ENCODE data around the gene DBR1. TPM values are rescaled to one million over a fixed set of nuclear protein-coding genes. Genes with fewer than 3 reads are reported as not detected.

Gene DBR1, protein sequence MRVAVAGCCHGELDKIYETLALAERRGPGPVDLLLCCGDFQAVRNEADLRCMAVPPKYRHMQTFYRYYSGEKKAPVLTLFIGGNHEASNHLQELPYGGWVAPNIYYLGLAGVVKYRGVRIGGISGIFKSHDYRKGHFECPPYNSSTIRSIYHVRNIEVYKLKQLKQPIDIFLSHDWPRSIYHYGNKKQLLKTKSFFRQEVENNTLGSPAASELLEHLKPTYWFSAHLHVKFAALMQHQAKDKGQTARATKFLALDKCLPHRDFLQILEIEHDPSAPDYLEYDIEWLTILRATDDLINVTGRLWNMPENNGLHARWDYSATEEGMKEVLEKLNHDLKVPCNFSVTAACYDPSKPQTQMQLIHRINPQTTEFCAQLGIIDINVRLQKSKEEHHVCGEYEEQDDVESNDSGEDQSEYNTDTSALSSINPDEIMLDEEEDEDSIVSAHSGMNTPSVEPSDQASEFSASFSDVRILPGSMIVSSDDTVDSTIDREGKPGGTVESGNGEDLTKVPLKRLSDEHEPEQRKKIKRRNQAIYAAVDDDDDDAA
- total RNA-seq: 25.7 and 31.0 TPM in 2 replicates

DNA sequence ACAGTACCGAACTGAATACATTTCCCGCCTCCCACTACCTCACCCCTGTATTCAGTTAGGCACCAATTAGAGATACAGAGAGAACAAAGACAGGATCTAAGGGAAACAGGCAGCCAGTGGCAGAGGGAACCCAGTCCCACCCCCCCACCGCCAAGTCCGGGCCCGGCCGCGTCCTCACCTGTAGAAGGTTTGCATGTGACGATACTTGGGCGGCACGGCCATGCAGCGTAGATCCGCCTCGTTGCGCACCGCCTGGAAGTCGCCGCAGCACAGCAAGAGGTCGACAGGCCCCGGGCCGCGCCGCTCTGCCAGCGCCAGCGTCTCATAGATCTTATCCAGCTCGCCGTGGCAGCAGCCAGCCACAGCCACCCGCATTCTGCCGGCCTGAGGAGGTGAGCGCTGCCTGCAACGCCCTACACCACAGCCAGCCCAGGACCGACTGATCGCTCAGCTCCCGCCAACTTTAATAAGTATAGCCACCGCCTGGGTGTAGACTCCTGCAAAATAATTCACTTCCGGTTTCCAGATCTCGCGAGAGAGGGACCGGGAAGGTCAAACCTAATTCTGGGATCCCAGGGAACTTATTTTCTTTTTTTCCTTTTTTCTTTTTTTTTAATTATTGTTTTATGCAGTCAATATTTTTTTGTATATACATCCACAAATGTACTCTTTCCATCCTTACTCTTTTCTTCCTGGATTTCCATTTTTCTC lies at the start of gene DBR1:
Gene DBR1 (minus strand): TSS at position 501 of the 711 bp plus-strand sequence. CDS start 126 bp downstream, at position 375.
- peak; percentile 68 for DNase-seq (ENCODE audit: low spot score)
- Mint-ChIP-seq H3K9me3 (no peaks in the 10 kb centered on the region), H3K4me1 (ENCODE audit: low read depth) (peaks cover 42% of the 10 kb centered on the region), H3K27ac (peak within 1 kb of the TSS; percentile 94), H3K4me3 (peak within 1 kb of the TSS; percentile 98), H3K36me3 (ENCODE audit: low read depth) (peaks cover 18% of the 10 kb centered on the region), H3K27me3 (ENCODE audit: insufficient read depth) (peaks cover 7% of the 10 kb centered on the region)
- intact Hi-C loops (cut with micrococcal nuclease): loop anchor here (1.0 to 5.0 kb wide), 6 partner anchors 13 to 1215 kb away; partner anchors contain the start of genes ARMC8, CEP70, COPB2 and MRPS22

DNA sequence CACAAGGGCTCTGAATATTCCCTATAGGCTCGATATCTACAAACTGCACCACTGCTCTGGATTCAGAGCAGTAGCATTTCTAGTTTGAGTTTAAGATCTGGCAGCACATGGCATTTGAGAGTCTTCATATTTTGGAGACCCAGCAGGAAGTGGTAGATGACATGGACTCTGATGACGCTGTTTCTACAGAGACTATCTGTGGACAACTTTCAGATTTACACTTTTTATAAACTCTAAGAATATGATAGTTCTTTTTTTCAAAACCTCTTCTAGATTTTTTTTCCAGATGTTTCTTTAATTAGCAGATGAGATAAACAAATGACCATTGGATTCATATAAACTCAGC lies 48.2 kb upstream of the DBR1 start:
- no peaks in the 10 kb centered on the region for H3K9me3 Mint-ChIP-seq
- H3K4me1 Mint-ChIP-seq (ENCODE audit: low read depth): peaks cover 25% of the 10 kb centered on the region
- peaks cover 36% of the 10 kb centered on the region for H3K36me3 Mint-ChIP-seq (ENCODE audit: low read depth)
- no peak overlapping the region for H3K4me3 Mint-ChIP-seq
- intact Hi-C loops (cut with micrococcal nuclease): no loop called here
- H3K27me3 Mint-ChIP-seq (ENCODE audit: insufficient read depth): no peaks in the 10 kb centered on the region
- DNase-seq (ENCODE audit: low spot score): no peak
- peak overlapping the region; percentile 18 for H3K27ac Mint-ChIP-seq

DNA sequence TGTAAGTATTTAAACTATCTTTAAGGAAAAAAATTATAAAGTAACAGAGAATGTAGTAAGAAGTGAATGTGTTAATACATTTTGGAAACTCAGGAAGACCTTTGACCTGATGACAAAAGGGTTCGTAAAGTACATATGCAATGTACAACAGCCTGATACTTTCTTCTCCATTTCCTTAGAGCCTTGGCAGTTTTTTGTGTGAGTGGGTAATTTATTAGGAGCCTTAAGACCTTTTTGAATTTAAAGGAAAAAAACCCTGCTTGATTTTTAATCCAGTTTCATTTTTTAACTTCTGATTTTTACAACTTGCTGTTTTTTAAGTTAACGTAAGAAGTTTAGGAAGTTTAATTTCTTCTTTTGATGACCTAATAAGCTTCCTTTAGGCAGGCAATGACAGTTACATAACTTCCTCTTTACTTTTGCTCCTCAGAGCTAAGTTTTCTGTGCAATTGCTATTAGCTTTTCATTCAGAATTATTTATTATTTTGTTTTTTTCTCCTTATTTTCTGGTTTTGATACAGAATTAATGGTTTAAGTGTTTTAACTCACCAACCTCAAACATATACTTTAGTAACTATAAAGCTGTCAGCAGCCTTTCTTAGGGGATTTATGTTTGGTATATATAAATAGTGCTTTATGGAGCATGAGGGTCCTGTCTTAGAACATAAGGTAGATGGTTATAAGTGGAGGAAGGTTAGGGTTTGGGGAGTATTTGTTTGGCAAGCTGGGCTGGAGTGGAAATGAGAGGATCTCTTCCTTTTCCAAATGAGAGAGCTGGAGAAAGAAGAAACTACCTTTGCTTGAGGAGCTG lies 47.6 kb upstream of the DBR1 start:
- H3K36me3 Mint-ChIP-seq (ENCODE audit: low read depth): peaks cover 33% of the 10 kb centered on the region
- no peak overlapping the region for H3K4me3 Mint-ChIP-seq
- peak overlapping the region; percentile 18 for H3K27ac Mint-ChIP-seq
- intact Hi-C loops (cut with micrococcal nuclease): no loop called here
- no peaks in the 10 kb centered on the region for H3K27me3 Mint-ChIP-seq (ENCODE audit: insufficient read depth)
- H3K4me1 Mint-ChIP-seq (ENCODE audit: low read depth): peaks cover 25% of the 10 kb centered on the region
- no peaks in the 10 kb centered on the region for H3K9me3 Mint-ChIP-seq
- no peak for DNase-seq (ENCODE audit: low spot score)

DNA sequence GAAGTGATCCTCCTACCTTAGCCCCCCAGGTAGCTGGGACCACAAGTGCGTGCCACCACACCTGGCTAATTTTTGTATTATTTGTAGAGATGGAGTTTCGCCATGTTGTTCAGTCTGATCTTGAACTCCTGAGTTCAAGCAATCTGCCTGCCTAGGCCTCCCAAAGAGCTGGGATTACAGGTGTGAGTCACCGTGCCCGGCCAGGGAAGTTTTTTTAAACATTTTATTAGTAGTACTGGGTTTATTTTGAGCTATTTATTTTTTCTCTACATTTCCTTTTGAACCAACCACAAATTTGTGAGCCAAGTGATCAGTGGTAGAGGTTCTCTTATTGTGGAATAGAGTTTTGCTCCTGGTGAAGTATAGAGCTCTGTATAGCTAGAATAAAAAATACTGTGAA lies 46.1 kb upstream of the DBR1 start:
- Mint-ChIP-seq H3K9me3 (no peaks in the 10 kb centered on the region), H3K4me3 (no peak overlapping the region), H3K27me3 (ENCODE audit: insufficient read depth) (no peaks in the 10 kb centered on the region), H3K27ac (no peak overlapping the region), H3K4me1 (ENCODE audit: low read depth) (peaks cover 25% of the 10 kb centered on the region), H3K36me3 (ENCODE audit: low read depth) (peaks cover 27% of the 10 kb centered on the region)
- DNase-seq (ENCODE audit: low spot score): no peak
- intact Hi-C loops (cut with micrococcal nuclease): no loop called here

DNA sequence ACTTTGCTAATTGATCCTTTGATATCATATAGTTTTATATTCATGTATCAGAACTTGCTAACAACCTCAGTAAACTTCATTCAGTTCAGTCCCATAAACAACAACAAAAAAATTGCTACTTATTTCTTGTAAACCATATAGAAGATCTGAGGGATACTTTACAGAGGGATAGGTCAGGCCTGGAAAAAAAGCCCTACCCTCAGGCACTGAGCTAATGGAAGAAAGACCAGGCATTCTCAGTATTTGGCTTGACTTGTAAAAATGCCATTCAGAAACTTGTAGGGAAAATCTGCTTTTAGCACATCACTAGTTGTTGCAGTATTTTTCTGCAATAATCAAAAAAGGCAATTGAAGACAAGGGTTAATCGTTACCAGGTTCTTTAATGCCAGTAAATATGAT lies 45.5 kb upstream of the DBR1 start:
- Mint-ChIP-seq H3K36me3 (ENCODE audit: low read depth) (peaks cover 22% of the 10 kb centered on the region), H3K27ac (no peak overlapping the region)
- intact Hi-C loops (cut with micrococcal nuclease): no loop called here

DNA sequence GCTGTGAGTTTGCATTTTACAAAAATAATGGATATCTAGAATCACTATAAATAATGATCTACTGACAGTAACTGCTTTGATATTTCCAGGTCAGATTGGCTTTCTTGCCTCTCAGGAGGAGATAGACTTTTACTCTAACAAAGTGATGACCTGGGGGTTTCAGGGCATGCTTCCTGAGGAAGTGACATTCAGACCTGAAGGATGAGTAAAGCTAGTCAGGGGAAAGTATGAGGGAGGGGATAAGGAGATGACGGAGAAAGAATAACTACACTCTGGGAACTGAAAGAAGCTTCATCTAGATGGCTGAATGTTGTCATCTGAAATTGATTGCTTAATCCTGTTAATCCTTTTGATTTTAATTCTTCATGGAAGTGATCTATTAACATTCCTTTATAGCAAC lies 44.5 kb upstream of the DBR1 start:
- peaks cover 25% of the 10 kb centered on the region for H3K4me1 Mint-ChIP-seq (ENCODE audit: low read depth)

More for the DNA sequence above, 45.5 kb upstream of the DBR1 start:
- H3K4me1 Mint-ChIP-seq (ENCODE audit: low read depth): peaks cover 25% of the 10 kb centered on the region
- no peak overlapping the region for H3K4me3 Mint-ChIP-seq
- no peaks in the 10 kb centered on the region for H3K27me3 Mint-ChIP-seq (ENCODE audit: insufficient read depth)
- DNase-seq (ENCODE audit: low spot score): no peak
- no peaks in the 10 kb centered on the region for H3K9me3 Mint-ChIP-seq

DNA sequence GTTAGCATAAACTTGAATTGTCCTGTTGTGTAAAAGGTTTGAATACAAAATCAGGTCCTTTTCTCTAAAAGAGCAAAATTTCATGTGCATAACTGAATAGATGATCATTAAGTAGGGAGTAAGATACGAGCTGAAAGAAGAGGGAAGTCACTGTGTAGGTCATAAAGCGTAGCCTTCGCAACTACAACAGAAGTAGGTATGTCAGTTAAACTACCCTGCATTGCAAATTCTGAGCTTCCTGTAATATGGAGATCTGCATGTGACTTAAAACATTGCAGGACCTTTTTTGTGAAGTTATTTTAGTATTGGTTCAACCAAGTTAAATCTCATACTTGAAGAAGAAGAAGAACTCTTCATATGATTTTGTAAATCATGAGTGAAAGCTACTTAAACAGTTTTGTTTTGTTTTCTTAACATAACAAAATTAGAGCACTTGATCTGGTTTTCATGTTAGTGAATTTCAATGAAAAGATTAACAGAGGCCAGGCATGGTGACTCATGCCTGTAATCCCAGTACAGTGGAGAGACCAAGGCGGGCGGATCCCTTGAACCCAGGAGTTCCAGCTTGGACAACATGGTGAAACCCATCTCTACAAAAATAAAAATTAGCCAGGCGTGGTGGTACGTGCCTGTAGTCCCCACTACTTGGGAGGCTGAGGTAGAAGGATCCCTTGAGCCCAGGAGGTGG lies 38.8 kb upstream of the DBR1 start:
- H3K4me3 Mint-ChIP-seq: no peak overlapping the region
- no peak overlapping the region for H3K27ac Mint-ChIP-seq
- intact Hi-C loops (cut with micrococcal nuclease): no loop called here
- peaks cover 20% of the 10 kb centered on the region for H3K36me3 Mint-ChIP-seq (ENCODE audit: low read depth)
- H3K27me3 Mint-ChIP-seq (ENCODE audit: insufficient read depth): no peaks in the 10 kb centered on the region
- no peak for DNase-seq (ENCODE audit: low spot score)
- no peaks in the 10 kb centered on the region for H3K4me1 Mint-ChIP-seq (ENCODE audit: low read depth)
- no peaks in the 10 kb centered on the region for H3K9me3 Mint-ChIP-seq

More for the DNA sequence above, 44.5 kb upstream of the DBR1 start:
- DNase-seq (ENCODE audit: low spot score): no peak
- H3K36me3 Mint-ChIP-seq (ENCODE audit: low read depth): peaks cover 20% of the 10 kb centered on the region
- H3K27ac Mint-ChIP-seq: no peak overlapping the region
- no peaks in the 10 kb centered on the region for H3K9me3 Mint-ChIP-seq
- no peak overlapping the region for H3K4me3 Mint-ChIP-seq
- H3K27me3 Mint-ChIP-seq (ENCODE audit: insufficient read depth): no peaks in the 10 kb centered on the region
- intact Hi-C loops (cut with micrococcal nuclease): loop anchor here (2.0 kb wide), 1 partner anchor 30 kb away; no protein-coding TSS in a partner anchor

DNA sequence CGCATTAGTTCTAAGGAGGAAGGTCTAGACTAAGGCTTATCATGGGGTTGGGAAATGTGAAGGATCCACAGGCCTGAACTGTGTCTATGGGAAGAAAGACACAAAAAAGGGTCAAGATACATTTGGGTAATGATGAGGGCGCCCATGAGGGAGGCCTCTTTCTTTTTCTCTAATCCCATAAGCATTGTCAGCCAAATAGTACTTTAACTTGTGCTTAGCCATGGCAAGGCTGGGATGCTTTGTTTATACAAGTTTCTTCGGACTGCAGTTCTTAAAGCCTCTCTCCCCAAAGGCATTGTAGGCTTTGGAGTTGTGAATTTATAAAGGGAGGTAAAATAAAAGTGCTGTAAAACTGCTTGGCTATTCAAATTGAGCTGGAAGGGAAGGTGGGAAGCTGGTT lies 35.8 kb upstream of the DBR1 start:
- no peak for DNase-seq (ENCODE audit: low spot score)
- H3K27me3 Mint-ChIP-seq (ENCODE audit: insufficient read depth): no peaks in the 10 kb centered on the region
- peaks cover 20% of the 10 kb centered on the region for H3K36me3 Mint-ChIP-seq (ENCODE audit: low read depth)
- no peaks in the 10 kb centered on the region for H3K4me1 Mint-ChIP-seq (ENCODE audit: low read depth)
- H3K4me3 Mint-ChIP-seq: no peak overlapping the region
- H3K27ac Mint-ChIP-seq: no peak overlapping the region
- no peaks in the 10 kb centered on the region for H3K9me3 Mint-ChIP-seq
- intact Hi-C loops (cut with micrococcal nuclease): no loop called here

DNA sequence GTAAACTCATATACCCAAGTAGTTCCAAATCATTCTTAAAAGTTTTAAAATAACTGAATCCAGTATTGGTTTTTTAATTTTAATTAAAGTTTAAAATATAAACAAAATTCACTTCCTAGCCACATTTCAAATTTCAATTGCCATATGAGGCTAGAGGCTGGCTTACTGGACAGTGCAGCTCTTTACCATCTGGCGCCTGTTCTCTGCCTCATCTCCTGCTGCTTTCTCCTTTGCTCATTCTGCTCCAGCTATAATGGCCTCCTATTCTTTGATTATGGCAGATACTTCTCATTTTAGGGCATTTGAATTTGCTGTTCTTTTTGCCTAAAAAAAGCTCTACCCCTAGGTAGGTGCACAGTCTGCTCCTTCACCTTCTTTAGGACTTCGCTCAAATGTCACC lies 31.5 kb upstream of the DBR1 start:
- DNase-seq (ENCODE audit: low spot score): no peak
- Mint-ChIP-seq H3K27ac (no peak overlapping the region), H3K4me3 (no peak overlapping the region), H3K4me1 (ENCODE audit: low read depth) (peaks cover 12% of the 10 kb centered on the region), H3K36me3 (ENCODE audit: low read depth) (peaks cover 9% of the 10 kb centered on the region), H3K9me3 (no peaks in the 10 kb centered on the region), H3K27me3 (ENCODE audit: insufficient read depth) (no peaks in the 10 kb centered on the region)
- intact Hi-C loops (cut with micrococcal nuclease): no loop called here

DNA sequence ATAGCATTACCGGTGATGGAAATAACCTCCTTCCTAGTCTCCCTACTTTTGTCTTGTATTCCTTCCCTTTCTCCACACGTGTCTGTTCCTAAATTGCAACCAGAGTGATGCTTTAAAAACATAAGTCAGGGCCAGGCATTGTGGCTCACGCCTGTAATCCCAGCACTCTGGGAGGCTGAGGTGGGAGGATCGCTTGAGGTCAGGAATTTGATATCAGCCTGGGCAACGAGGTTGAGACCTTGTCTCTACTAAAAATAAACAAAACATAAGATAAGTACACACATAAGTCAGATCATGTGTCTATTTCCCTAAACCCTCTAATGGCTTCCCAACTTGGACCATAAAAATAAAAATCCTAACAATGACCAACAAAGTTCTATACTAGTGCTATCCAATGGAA lies 30.8 kb upstream of the DBR1 start:
- intact Hi-C loops (cut with micrococcal nuclease): no loop called here
- H3K27ac Mint-ChIP-seq: no peak overlapping the region
- peaks cover 8% of the 10 kb centered on the region for H3K36me3 Mint-ChIP-seq (ENCODE audit: low read depth)
- no peak for DNase-seq (ENCODE audit: low spot score)
- H3K4me1 Mint-ChIP-seq (ENCODE audit: low read depth): peaks cover 12% of the 10 kb centered on the region
- no peak overlapping the region for H3K4me3 Mint-ChIP-seq
- no peaks in the 10 kb centered on the region for H3K9me3 Mint-ChIP-seq
- H3K27me3 Mint-ChIP-seq (ENCODE audit: insufficient read depth): no peaks in the 10 kb centered on the region

DNA sequence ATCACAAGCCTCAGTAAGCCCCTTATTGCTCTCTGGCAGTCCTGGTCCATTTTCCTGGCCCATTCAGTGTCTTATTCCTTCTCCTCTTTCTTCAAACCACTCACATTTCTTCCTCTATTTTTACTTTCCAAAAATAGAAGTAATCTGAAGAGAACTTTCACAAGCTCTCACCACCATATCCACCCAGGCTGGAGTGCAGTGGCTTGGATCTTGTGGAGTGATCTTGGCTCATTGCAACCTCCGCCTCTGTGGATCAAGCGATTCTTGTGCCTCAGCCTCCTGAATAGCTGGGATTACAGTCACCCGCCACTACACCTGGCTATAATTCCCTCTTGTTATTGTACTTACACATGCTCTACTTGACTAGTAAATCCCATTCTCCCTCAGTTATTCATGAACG lies 29.2 kb upstream of the DBR1 start:
- Mint-ChIP-seq H3K36me3 (ENCODE audit: low read depth) (peaks cover 9% of the 10 kb centered on the region), H3K9me3 (no peaks in the 10 kb centered on the region), H3K4me3 (no peak overlapping the region), H3K27me3 (ENCODE audit: insufficient read depth) (no peaks in the 10 kb centered on the region), H3K4me1 (ENCODE audit: low read depth) (peaks cover 22% of the 10 kb centered on the region), H3K27ac (no peak overlapping the region)
- intact Hi-C loops (cut with micrococcal nuclease): no loop called here
- DNase-seq (ENCODE audit: low spot score): no peak
